ENCODE measurements around the gene PDCD1. TPM values are rescaled to one million over a fixed set of nuclear protein-coding genes. Genes with fewer than 3 reads are reported as not detected.

The PDCD1 gene
- total RNA-seq, 1 experiment from 2014 or later = not detected

DNA sequence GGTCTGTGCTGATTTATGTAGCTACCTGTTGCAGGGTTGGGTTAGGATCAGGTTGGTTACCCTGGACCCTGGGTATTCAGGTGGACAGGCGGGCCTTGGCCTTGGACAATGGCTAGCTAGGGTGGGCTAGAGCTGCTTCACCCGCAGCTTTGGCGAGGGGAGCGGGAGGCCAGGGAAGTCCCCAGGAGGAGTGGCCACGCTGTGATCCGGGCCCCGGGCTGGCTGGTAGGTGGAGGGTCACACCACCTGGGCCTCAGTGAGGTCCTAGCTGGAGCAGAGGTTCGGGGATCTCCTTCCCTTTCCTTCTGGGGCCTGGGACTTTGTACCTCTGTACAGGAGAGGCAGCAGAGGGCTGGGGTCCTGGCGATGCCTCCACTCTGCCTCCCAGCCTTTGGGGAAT, 20.6 kb upstream of the PDCD1 start:
- Histone ChIP-seq H3K27ac (ENCODE audit: low read length) (no peak overlapping the region), H4K20me1 (ENCODE audit: low read length) (no peaks in the 10 kb centered on the region), H3K36me3 (ENCODE audit: low read depth, low read length) (no peaks in the 10 kb centered on the region), H3K27me3 (ENCODE audit: low read length) (no peaks in the 10 kb centered on the region), H3K9me3 (ENCODE audit: low read length) (no peaks in the 10 kb centered on the region), H2AFZ (ENCODE audit: low read length) (no peak overlapping the region), H3K4me2 (ENCODE audit: low read length) (no peak overlapping the region), H3F3A (ENCODE audit: low read length, unreplicated experiment) (no peaks in the 10 kb centered on the region), H3K4me3 (ENCODE audit: low read length) (no peak overlapping the region), H3K9ac (ENCODE audit: low read length) (no peak overlapping the region), H3K79me2 (ENCODE audit: low read length) (no peaks in the 10 kb centered on the region), H3K9me2 (replicated peaks; ENCODE audit: low read length) (no peaks in the 10 kb centered on the region), H3K4me1 (ENCODE audit: insufficient read depth, low read length) (peaks cover 19% of the 10 kb centered on the region)
- DNase-seq = no peak
- ChIA-PET CTCF (no interaction called here), POLR2A (ENCODE audit: unreplicated experiment) (no interaction called here)
- ATAC-seq = no peak
- BruUV-seq (replicated peaks) = no TSS peak
- intact Hi-C loops (cut with micrococcal nuclease) = no loop called here
- TF ChIP-seq EZH2 (IDR thresholded peaks at IDR 0.05; ENCODE audit: low read length, unreplicated experiment) = no peak

DNA sequence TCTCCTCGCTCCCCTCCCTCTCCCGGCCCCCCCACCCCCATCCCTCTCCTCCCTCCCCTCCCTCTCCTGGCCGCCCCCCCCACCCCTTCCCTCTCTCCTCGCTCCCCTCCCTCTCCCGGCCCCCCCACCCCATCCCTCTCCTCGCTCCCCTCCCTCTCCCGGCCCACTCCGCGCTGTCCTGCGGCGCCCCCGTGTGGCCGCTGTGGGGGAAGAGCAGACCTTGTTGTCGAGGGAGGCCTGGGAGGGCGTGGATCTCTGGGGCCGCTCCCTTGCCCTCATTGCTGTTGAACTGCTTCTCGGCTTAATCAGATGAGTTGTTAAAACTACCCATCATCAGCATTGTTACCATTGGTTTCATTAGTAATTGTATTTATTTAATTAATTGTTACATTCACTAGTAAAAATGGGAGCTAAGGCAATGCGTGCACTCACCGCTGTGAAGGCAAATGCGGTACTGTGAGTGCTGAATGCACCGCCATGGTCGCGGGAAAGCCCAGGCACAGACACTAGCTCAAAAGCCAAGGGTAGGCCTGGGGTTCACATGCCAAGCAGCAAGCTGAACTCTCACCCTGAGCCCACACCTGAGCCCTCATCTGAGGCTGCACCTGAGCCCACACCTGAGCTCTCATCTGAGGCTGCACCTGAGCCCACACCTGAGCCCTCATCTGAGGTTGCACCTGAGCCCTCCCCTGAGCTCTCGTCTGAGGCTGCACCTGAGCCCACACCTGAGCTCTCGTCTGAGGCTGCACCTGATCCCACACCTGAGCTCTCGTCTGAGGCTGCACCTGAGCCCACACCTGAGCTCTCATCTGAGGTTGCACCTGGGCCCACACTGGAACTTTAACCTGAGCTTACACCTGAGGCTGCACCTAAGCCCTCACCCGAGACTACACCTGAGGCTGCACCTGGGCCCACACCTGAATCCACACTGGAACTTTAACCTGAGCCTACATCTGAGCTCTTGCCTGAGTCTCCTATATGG, 19.6 kb upstream of the PDCD1 start:
- ATAC-seq (peak; percentile 32), DNase-seq (peak; percentile 81)
- Histone ChIP-seq H3K27me3 (ENCODE audit: low read length) (no peaks in the 10 kb centered on the region), H3K79me2 (ENCODE audit: low read length) (no peaks in the 10 kb centered on the region), H3K4me3 (ENCODE audit: low read length) (no peak overlapping the region), H4K20me1 (ENCODE audit: low read length) (no peaks in the 10 kb centered on the region), H3K9me2 (replicated peaks; ENCODE audit: low read length) (no peaks in the 10 kb centered on the region), H3K4me1 (ENCODE audit: insufficient read depth, low read length) (peaks cover 19% of the 10 kb centered on the region), H3K4me2 (ENCODE audit: low read length) (no peak overlapping the region), H3K9me3 (ENCODE audit: low read length) (no peaks in the 10 kb centered on the region), H3F3A (ENCODE audit: low read length, unreplicated experiment) (no peaks in the 10 kb centered on the region), H2AFZ (ENCODE audit: low read length) (no peak overlapping the region), H3K36me3 (ENCODE audit: low read depth, low read length) (no peaks in the 10 kb centered on the region), H3K27ac (ENCODE audit: low read length) (no peak overlapping the region), H3K9ac (ENCODE audit: low read length) (no peak overlapping the region)
- intact Hi-C loops (cut with micrococcal nuclease) = no loop called here
- TF ChIP-seq, protein P1, sequence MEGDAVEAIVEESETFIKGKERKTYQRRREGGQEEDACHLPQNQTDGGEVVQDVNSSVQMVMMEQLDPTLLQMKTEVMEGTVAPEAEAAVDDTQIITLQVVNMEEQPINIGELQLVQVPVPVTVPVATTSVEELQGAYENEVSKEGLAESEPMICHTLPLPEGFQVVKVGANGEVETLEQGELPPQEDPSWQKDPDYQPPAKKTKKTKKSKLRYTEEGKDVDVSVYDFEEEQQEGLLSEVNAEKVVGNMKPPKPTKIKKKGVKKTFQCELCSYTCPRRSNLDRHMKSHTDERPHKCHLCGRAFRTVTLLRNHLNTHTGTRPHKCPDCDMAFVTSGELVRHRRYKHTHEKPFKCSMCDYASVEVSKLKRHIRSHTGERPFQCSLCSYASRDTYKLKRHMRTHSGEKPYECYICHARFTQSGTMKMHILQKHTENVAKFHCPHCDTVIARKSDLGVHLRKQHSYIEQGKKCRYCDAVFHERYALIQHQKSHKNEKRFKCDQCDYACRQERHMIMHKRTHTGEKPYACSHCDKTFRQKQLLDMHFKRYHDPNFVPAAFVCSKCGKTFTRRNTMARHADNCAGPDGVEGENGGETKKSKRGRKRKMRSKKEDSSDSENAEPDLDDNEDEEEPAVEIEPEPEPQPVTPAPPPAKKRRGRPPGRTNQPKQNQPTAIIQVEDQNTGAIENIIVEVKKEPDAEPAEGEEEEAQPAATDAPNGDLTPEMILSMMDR (conservative IDR thresholded peaks at IDR 0.05; ENCODE audit: low read depth, low read length) = peak; percentile 56; the same call in 1 of the 2 replicates
- no peak for TF ChIP-seq EZH2phosphoT487 (IDR thresholded peaks at IDR 0.05; ENCODE audit: borderline replicate concordance, low read length)
- no peak for TF ChIP-seq EZH2 (IDR thresholded peaks at IDR 0.05; ENCODE audit: low read length, unreplicated experiment)
- CTCF ChIA-PET = no interaction called here
- POLR2A ChIA-PET (ENCODE audit: unreplicated experiment) = no interaction called here
- BruUV-seq (replicated peaks) = no TSS peak

DNA sequence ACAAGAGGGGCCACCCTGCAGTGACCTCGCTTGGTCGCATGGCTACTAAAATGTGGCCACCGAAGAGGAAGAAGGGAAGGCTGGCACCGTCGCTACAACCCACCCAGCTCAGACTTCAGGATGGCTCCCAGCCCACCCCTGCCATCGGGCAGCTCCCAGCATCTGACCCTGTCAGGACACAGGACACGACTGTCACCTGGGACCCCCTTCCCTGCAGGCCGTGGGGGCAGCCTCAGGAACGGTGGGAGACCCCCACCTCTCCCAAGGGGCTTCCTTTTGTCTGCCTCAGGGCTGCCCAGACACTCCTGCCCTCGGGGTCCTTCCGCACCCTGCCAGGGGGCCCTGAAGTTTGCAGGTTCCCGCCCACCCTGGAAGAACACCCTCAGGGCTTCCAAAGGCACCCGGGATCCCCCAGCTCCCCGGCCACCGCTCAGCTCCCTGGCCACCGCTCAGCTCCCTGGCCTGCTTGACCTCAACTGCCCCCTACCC, 18.5 kb upstream of the PDCD1 start:
- no peaks in the 10 kb centered on the region for H3K79me2 ChIP-seq (ENCODE audit: low read length)
- intact Hi-C loops (cut with micrococcal nuclease) = no loop called here
- H2AFZ ChIP-seq (ENCODE audit: low read length) = no peak overlapping the region
- H3K4me1 ChIP-seq (ENCODE audit: insufficient read depth, low read length) = peaks cover 11% of the 10 kb centered on the region
- ATAC-seq (no peak), DNase-seq (no peak)
- no peaks in the 10 kb centered on the region for H4K20me1 ChIP-seq (ENCODE audit: low read length)
- POLR2A ChIA-PET (ENCODE audit: unreplicated experiment) = no interaction called here
- TF ChIP-seq, protein P1 (conservative IDR thresholded peaks at IDR 0.05; ENCODE audit: low read depth, low read length) = no peak
- no peak for TF ChIP-seq EZH2phosphoT487 (IDR thresholded peaks at IDR 0.05; ENCODE audit: borderline replicate concordance, low read length)
- TF ChIP-seq EZH2 (IDR thresholded peaks at IDR 0.05; ENCODE audit: low read length, unreplicated experiment) = no peak
- no peaks in the 10 kb centered on the region for H3F3A ChIP-seq (ENCODE audit: low read length, unreplicated experiment)
- H3K36me3 ChIP-seq (ENCODE audit: low read depth, low read length) = no peaks in the 10 kb centered on the region
- CTCF ChIA-PET = no interaction called here
- no TSS peak for BruUV-seq (replicated peaks)
- no peak overlapping the region for H3K4me3 ChIP-seq (ENCODE audit: low read length)
- no peak overlapping the region for H3K27ac ChIP-seq (ENCODE audit: low read length)
- H3K9ac ChIP-seq (ENCODE audit: low read length) = no peak overlapping the region
- H3K9me3 ChIP-seq (ENCODE audit: low read length) = no peaks in the 10 kb centered on the region
- H3K9me2 ChIP-seq (replicated peaks; ENCODE audit: low read length) = no peaks in the 10 kb centered on the region
- H3K4me2 ChIP-seq (ENCODE audit: low read length) = no peak overlapping the region
- H3K27me3 ChIP-seq (ENCODE audit: low read length) = no peaks in the 10 kb centered on the region

Data from PC-3 (cell line).